ENCODE data around the gene FAM161B. TPM values are rescaled to one million over a fixed set of nuclear protein-coding genes. Genes with fewer than 3 reads are reported as not detected.

Gene FAM161B
- total RNA-seq, 1 donor from 2014 or later = 8.9 TPM

Other genes starting within 250 kb of the FAM161B start
- 33.8 TPM for gene PNMA1, start 235.7 kb downstream of the FAM161B start, total RNA-seq
- 15.6 TPM for gene PTGR2, start 98.3 kb downstream of the FAM161B start, total RNA-seq
- gene ZNF410, start 63.2 kb downstream of the FAM161B start, total RNA-seq = 54.7 TPM
- 31.4 TPM for gene COQ6, start 208 bp upstream of the FAM161B start, total RNA-seq
- 55.4 TPM for gene ENTPD5, start 69.2 kb upstream of the FAM161B start, total RNA-seq
- 7.5 TPM for gene BBOF1, start 69.3 kb upstream of the FAM161B start, total RNA-seq
- gene ALDH6A1, start 134.4 kb upstream of the FAM161B start, total RNA-seq = 31.7 TPM
- 14.0 TPM for gene LIN52, start 134.9 kb upstream of the FAM161B start, total RNA-seq

Measured in ureter (tissue), 1 donor.